K562 (cell line): ENCODE measurements around the gene SIRT4. TPM values are rescaled to one million over a fixed set of nuclear protein-coding genes. Genes with fewer than 3 reads are reported as not detected.
A peak's percentile ranks its signal among the peaks of the same experiment; 100 is the strongest.

Source experiments
- CHD2 ChIP-seq: IDR thresholded peaks from 2 replicates; pipeline ENCODE4 v1.6.1; 2011; ENCODE audit warnings: low read depth, low read length
- COPS2 ChIP-seq: fragments of 450-650 bp; conservative IDR thresholded peaks from 2 replicates; pipeline ENCODE4 v1.6.1; 2016; ENCODE audit warnings: mild to moderate bottlenecking, moderate library complexity
- CTBP1 ChIP-seq: fragments of 450-650 bp; IDR thresholded peaks from 2 replicates; pipeline ENCODE4 v1.6.1; 2016; ENCODE audit warnings: borderline replicate concordance
- DPF2 ChIP-seq: fragments of 450-650 bp; IDR thresholded peaks from 2 replicates; pipeline ENCODE4 v1.6.1; 2016
- EP400 ChIP-seq: fragments of 450-650 bp; IDR thresholded peaks from 2 replicates; pipeline ENCODE4 v1.6.1; 2017; ENCODE audit warnings: antibody characterized with exemption, mild to moderate bottlenecking, moderate library complexity
- FOSL1 ChIP-seq: fragments of 200-800 bp; sonication (Bioruptor generic); conservative IDR thresholded peaks from 2 replicates; pipeline ENCODE4 v1.6.1; 2016; ENCODE audit warnings: missing genetic modification characterization, missing compliant biosample characterization
- FOXK2 ChIP-seq, 2 experiments: fragments of 450-650 bp; IDR thresholded peaks in 1 of 2; conservative IDR thresholded peaks in 1 of 2; 2 replicates each; pipeline ENCODE4 v1.6.1; 2016; ENCODE audit warnings: low read depth in 2 of 2, mild to moderate bottlenecking in 1 of 2
- GABPA ChIP-seq: fragments of 200-800 bp; sonication (Bioruptor generic); conservative IDR thresholded peaks from 2 replicates; pipeline ENCODE4 v1.6.1; 2016; ENCODE audit warnings: low read depth, missing genetic modification characterization, missing compliant biosample characterization
- JUND ChIP-seq, 2 experiments: IDR thresholded peaks; 2 replicates in 1 of 2; 3 replicates in 1 of 2; pipeline ENCODE4 v1.6.1; 2011; ENCODE audit warnings: borderline replicate concordance in 2 of 2, low read depth in 2 of 2, low read length in 2 of 2, improper control_type of control experiment in 1 of 2, missing biosample characterization in 1 of 2, missing genetic modification characterization in 1 of 2, missing genetic modification reagents in 1 of 2
- KLF13 ChIP-seq: fragments of 450-650 bp; IDR thresholded peaks from 2 replicates; pipeline ENCODE4 v1.6.1; 2016; ENCODE audit warnings: missing genetic modification characterization, low read depth, mild to moderate bottlenecking, missing compliant biosample characterization, moderate library complexity, borderline replicate concordance
- MTA1 ChIP-seq: fragments of 450-650 bp; IDR thresholded peaks from 2 replicates; pipeline ENCODE4 v1.6.1; 2017; ENCODE audit warnings: borderline replicate concordance
- MTA2 ChIP-seq: fragments of 450-650 bp; IDR thresholded peaks from 2 replicates; pipeline ENCODE4 v1.6.1; 2016; ENCODE audit warnings: low read depth
- PML ChIP-seq: IDR thresholded peaks from 2 replicates; pipeline ENCODE4 v1.6.1; 2012; ENCODE audit warnings: low read length, inconsistent platforms
- TRIM24 ChIP-seq, 2 experiments: fragments of 450-650 bp; IDR thresholded peaks; 2 replicates each; pipeline ENCODE4 v1.6.1; 2016
- ZBTB1 ChIP-seq: sonication (generic); formaldehyde crosslinking; IDR thresholded peaks from 2 replicates; pipeline ENCODE4 v1.8.1; 2023; ENCODE audit warnings: missing genetic modification reagents, low read depth, mild to moderate bottlenecking, borderline replicate concordance
- ZNF57 ChIP-seq: fragments of 450-650 bp; formaldehyde crosslinking; IDR thresholded peaks from 2 replicates; pipeline ENCODE4 v1.4.0; 2020; ENCODE audit warnings: mild to moderate bottlenecking, moderate library complexity
- polyA plus RNA-seq, 8 experiments: library from polyadenylated mRNA; depleted of rRNA in 4 of 8; stranded (reverse) in 5 of 8; unstranded in 3 of 8; fragments of >200 nt; fragmentation: Nextera tagmentation in 2 of 8; fragmentation: Illumina TruSeq in 1 of 8; extraction: Ambion mirVana in 2 of 8; extraction: Trizol in 1 of 8; gene quantifications; 2 replicates each; pipeline versions ENCODE4 v1.2.1 to v1.2.3, GENCODE V29; 2011 to 2014; ENCODE audit warnings: inconsistent platforms in 1 of 8, missing spikeins in 1 of 8
- total RNA-seq, 7 experiments: library from RNA; depleted of rRNA in 6 of 7; stranded (reverse); fragments of >200 nt in 6 of 7; fragmentation: Illumina TruSeq in 2 of 7; extraction: Trizol in 2 of 7; gene quantifications; 2 replicates each; pipeline versions ENCODE4 v1.2.1 to v1.2.3, GENCODE V29; 2011 to 2021; ENCODE audit warnings: low replicate concordance in 1 of 7
- TF ChIP-seq, protein P1 (sequence below): IDR thresholded peaks from 2 replicates; pipeline ENCODE4 v1.6.1; 2012; ENCODE audit warnings: low read depth, low read length, improper control_type of control experiment, borderline replicate concordance
- TF ChIP-seq, protein P2 (sequence below), 3 experiments: fragments of 200-800 bp in 1 of 3; sonication (Bioruptor generic) in 1 of 3; sonication (generic) in 1 of 3; formaldehyde crosslinking in 1 of 3; IDR thresholded peaks; 2 replicates each; pipeline versions ENCODE4 v1.6.1 to v1.8.0; 2016 to 2022; ENCODE audit warnings: mild to moderate bottlenecking in 2 of 3, missing compliant biosample characterization in 2 of 3, missing genetic modification characterization in 2 of 3, missing genetic modification reagents in 1 of 3
- TF ChIP-seq, protein P3 (sequence below), 2 experiments: fragments of 250-450 bp in 1 of 2; fragments of 450-650 bp in 1 of 2; sonication (Bioruptor Pico) in 1 of 2; IDR thresholded peaks; 2 replicates each; pipeline versions ENCODE4 v1.6.1 to v1.8.0; 2016 to 2021; ENCODE audit warnings: mild to moderate bottlenecking in 2 of 2, moderate library complexity in 2 of 2, missing compliant biosample characterization in 1 of 2, missing genetic modification characterization in 1 of 2
- TF ChIP-seq, protein P4 (sequence below): fragments of 450-650 bp; conservative IDR thresholded peaks from 2 replicates; pipeline ENCODE4 v1.6.1; 2016; ENCODE audit warnings: missing genetic modification characterization, low read depth, mild to moderate bottlenecking, missing compliant biosample characterization, moderate library complexity
- TF ChIP-seq, protein P5 (sequence below): fragments of 250-450 bp; sonication (Bioruptor Pico); IDR thresholded peaks from 2 replicates; pipeline ENCODE4 v1.9.0; 2021; ENCODE audit warnings: mild to moderate bottlenecking

The SIRT4 gene
- total and polyA plus RNA-seq, 9 of the 15 experiments (the other 6 are each of a cell fraction or from before 2014, with no cell fraction given) = 0.86 to 5.2 (median 2.4) TPM

DNA sequence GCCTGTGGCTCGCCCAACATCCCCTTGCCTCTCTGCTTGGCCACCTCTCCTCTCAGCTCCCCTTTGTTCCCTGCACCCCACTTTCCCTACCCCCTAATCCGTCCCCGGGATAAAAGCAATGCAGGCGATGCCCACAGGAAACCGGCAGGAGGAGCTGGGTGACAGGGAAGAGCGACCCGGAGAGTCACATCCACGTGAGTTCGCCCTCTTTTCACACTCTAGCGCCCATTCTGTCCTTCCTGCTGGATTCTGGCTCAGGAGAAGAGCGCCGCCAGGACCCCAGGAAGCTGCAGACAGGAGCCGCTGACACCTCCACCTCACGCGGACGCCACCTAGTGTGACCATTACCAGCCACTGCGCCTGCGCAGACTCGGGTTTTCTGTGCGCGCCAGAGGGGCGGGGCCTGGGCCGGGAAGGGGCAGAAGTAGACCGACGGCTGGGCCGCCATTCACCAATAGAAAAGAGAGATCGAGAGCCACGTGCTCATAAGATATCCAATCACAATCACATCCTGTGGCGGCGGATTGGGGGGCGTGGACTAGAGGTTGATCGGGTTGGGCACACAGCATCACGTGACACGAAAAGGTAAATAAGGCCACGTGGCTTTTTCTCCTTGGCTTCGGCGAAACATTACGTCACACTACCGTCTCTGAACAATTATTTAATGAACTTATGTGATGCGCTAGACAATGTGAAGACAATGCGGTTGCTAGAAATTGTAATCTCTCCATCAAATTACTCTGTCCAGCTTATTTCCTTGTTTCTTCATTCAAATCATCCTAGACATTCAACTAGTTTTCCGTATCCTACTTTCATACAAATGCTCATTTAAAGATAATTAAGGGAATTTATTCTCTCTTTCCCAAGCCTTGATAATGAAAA, 15.3 kb downstream of the SIRT4 start (continued):
- TF ChIP-seq, protein P1, sequence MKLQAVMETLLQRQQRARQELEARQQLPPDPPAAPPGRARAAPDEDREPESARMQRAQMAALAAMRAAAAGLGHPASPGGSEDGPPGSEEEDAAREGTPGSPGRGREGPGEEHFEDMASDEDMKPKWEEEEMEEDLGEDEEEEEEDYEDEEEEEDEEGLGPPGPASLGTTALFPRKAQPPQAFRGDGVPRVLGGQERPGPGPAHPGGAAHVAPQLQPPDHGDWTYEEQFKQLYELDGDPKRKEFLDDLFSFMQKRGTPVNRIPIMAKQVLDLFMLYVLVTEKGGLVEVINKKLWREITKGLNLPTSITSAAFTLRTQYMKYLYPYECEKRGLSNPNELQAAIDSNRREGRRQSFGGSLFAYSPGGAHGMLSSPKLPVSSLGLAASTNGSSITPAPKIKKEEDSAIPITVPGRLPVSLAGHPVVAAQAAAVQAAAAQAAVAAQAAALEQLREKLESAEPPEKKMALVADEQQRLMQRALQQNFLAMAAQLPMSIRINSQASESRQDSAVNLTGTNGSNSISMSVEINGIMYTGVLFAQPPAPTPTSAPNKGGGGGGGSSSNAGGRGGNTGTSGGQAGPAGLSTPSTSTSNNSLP = no peak
- TF ChIP-seq MTA2 = no peak
- 0 out of 2 replicates have a peak, but pooled peaks have one; percentile 20 for TF ChIP-seq ZBTB1 (CRISPR knock-in tag)
- no peak for TF ChIP-seq COPS2
- TF ChIP-seq MTA1 = no peak; the same call in 1 of the 2 replicates
- TF ChIP-seq CHD2 = no peak
- peak; percentile 79; the same call in 1 of the 2 replicates for TF ChIP-seq PML
- TF ChIP-seq, protein P2, sequence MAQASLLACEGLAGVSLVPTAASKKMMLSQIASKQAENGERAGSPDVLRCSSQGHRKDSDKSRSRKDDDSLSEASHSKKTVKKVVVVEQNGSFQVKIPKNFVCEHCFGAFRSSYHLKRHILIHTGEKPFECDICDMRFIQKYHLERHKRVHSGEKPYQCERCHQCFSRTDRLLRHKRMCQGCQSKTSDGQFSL (CRISPR knock-in tag; IDR thresholded peaks at IDR 0.05) = 0 out of 2 replicates have a peak, but pooled peaks have one; percentile 17
- TF ChIP-seq, protein P2 (tag; IDR thresholded peaks at IDR 0.05) = no peak
- TF ChIP-seq, protein P3, sequence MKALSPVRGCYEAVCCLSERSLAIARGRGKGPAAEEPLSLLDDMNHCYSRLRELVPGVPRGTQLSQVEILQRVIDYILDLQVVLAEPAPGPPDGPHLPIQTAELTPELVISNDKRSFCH (CRISPR knock-in tag; IDR thresholded peaks at IDR 0.05) = no peak
- TF ChIP-seq, protein P3 (tag; IDR thresholded peaks at IDR 0.05) = peak; percentile 71
- peak; percentile 100 for TF ChIP-seq FOXK2 (conservative IDR thresholded peaks at IDR 0.05 in 1 of 2, IDR thresholded peaks at IDR 0.05 in 1 of 2; ENCODE audit: low read depth in 2 of 2)
- peak; percentile 22; the same call in 1 of the 2 replicates for TF ChIP-seq DPF2
- peak; percentile 25; the same call in 1 of the 2 replicates for TF ChIP-seq KLF13 (tag)
- peak; percentile 58; the same call in 1 of the 2 replicates for TF ChIP-seq GABPA
- TF ChIP-seq FOSL1 (tag) = peak; percentile 55
- TF ChIP-seq CTBP1 = peak; percentile 67; the same call in 1 of the 2 replicates
- TF ChIP-seq TRIM24 (IDR thresholded peaks at IDR 0.05) = 0 out of 4 replicates have a peak, but pooled peaks of 1 of the 2 experiments have one; percentile 32
- peak; percentile 82 for TF ChIP-seq JUND (IDR thresholded peaks at IDR 0.05; ENCODE audit: borderline replicate concordance, low read depth, low read length)
- peak; percentile 88 for TF ChIP-seq JUND (tag; IDR thresholded peaks at IDR 0.05; ENCODE audit: borderline replicate concordance, low read depth, low read length)
- TF ChIP-seq, protein P4, sequence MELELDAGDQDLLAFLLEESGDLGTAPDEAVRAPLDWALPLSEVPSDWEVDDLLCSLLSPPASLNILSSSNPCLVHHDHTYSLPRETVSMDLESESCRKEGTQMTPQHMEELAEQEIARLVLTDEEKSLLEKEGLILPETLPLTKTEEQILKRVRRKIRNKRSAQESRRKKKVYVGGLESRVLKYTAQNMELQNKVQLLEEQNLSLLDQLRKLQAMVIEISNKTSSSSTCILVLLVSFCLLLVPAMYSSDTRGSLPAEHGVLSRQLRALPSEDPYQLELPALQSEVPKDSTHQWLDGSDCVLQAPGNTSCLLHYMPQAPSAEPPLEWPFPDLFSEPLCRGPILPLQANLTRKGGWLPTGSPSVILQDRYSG (tag) = peak; percentile 90; the same call in 1 of the 2 replicates
- TF ChIP-seq EP400 = peak; percentile 92
- TF ChIP-seq ZNF57 (CRISPR knock-in tag) = no peak
- TF ChIP-seq, protein P5, sequence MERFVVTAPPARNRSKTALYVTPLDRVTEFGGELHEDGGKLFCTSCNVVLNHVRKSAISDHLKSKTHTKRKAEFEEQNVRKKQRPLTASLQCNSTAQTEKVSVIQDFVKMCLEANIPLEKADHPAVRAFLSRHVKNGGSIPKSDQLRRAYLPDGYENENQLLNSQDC (CRISPR knock-in tag) = 0 out of 2 replicates have a peak, but pooled peaks have one; percentile 32
